Smooth muscle cell (in vitro differentiated cells): ENCODE data around the gene APBA2. TPM values are rescaled to one million over a fixed set of nuclear protein-coding genes. Genes with fewer than 3 reads are reported as not detected.

ENCODE experiments used
- DNase-seq: peaks from one replicate; lab custom pipeline; 2025; ENCODE audit not compliant: unreplicated experiment; lab: John Stamatoyannopoulos, UW
- H2AFZ ChIP-seq: fragments of 200-600 bp; sonication (generic); 2 replicates; pipeline ENCODE4 v1.6.0; 2016; ENCODE audit warnings: antibody characterized with exemption, low read depth, mild to moderate bottlenecking
- H3F3A ChIP-seq: fragments of 200-600 bp; sonication (generic); 2 replicates; pipeline ENCODE4 v1.6.0; 2017; ENCODE audit warnings: antibody characterized with exemption, low read depth
- H3K27ac ChIP-seq: fragments of 200-600 bp; sonication (generic); 2 replicates; pipeline ENCODE4 v1.5.1; 2016; ENCODE audit warnings: low read depth, mild to moderate bottlenecking
- H3K27me3 ChIP-seq: fragments of 200-600 bp; sonication (generic); 2 replicates; pipeline ENCODE4 v1.6.1; 2016; ENCODE audit warnings: low read depth, mild to moderate bottlenecking
- H3K36me3 ChIP-seq: fragments of 200-600 bp; sonication (generic); 2 replicates; pipeline ENCODE4 v1.5.1; 2016; ENCODE audit warnings: low read depth
- H3K4me1 ChIP-seq: fragments of 200-600 bp; sonication (generic); 2 replicates; pipeline ENCODE4 v1.5.1; 2016; ENCODE audit warnings: low read depth
- H3K4me2 ChIP-seq: fragments of 200-600 bp; sonication (generic); 2 replicates; pipeline ENCODE4 v1.6.0; 2016; ENCODE audit warnings: mild to moderate bottlenecking
- H3K4me3 ChIP-seq: fragments of 200-600 bp; sonication (generic); 2 replicates; pipeline ENCODE4 v1.5.1; 2016; ENCODE audit warnings: mild to moderate bottlenecking
- H3K79me2 ChIP-seq: fragments of 200-600 bp; sonication (generic); 2 replicates; pipeline ENCODE4 v1.6.0; 2016; ENCODE audit warnings: low read depth, mild to moderate bottlenecking
- H3K9ac ChIP-seq: fragments of 200-600 bp; sonication (generic); 2 replicates; pipeline ENCODE4 v1.6.0; 2016; ENCODE audit warnings: low read depth
- H3K9me3 ChIP-seq: fragments of 200-600 bp; sonication (generic); replicated peaks from 2 replicates; pipeline ENCODE4 v1.5.1; 2016; ENCODE audit warnings: low read depth
- H4K20me1 ChIP-seq: fragments of 200-600 bp; sonication (generic); 2 replicates; pipeline ENCODE4 v1.6.0; 2016; ENCODE audit warnings: low read depth
- CTCF ChIP-seq: fragments of 200-600 bp; sonication (generic); IDR thresholded peaks from 2 replicates; pipeline ENCODE4 v1.5.1; 2017; ENCODE audit warnings: borderline replicate concordance, mild to moderate bottlenecking, antibody characterized with exemption; ENCODE audit not compliant: insufficient read depth, poor library complexity, severe bottlenecking
- WGBS: methylation state at CpG from one replicate; pipeline ENCODE4 v1.1.7; 2016; ENCODE audit warnings: low lambda C conversion rate; 5-methylcytosine and 5-hydroxymethylcytosine counted together
- polyA plus RNA-seq: library from polyadenylated mRNA; unstranded; fragments of >200 nt; fragmentation: Nextera tagmentation; extraction: Ambion mirVana; gene quantifications from 2 replicates; pipeline ENCODE4 v1.2.1, GENCODE V29; 2016
- total RNA-seq: library from RNA; depleted of rRNA; stranded (reverse); fragments of >200 nt; gene quantifications from 2 replicates; pipeline ENCODE4 v1.2.3, GENCODE V29; 2014

Gene APBA2
- total and polyA plus RNA-seq, 2 experiments from 2014 or later: 10.2 to 14.9 TPM

GRCh38 chr15:29057856-29058255 lies 172.1 kb downstream of the APBA2 start:
- DNase-seq: no peak
- Histone ChIP-seq H3K4me1 (no peaks in the 10 kb centered on the region), H4K20me1 (no peaks in the 10 kb centered on the region), H3K27me3 (no peaks in the 10 kb centered on the region), H3K9me3 (no peaks in the 10 kb centered on the region), H3K79me2 (no peaks in the 10 kb centered on the region), H3F3A (no peaks in the 10 kb centered on the region), H3K4me2 (no peak overlapping the region), H2AFZ (no peak overlapping the region), H3K27ac (no peak overlapping the region), H3K9ac (no peak overlapping the region), H3K4me3 (no peak overlapping the region), H3K36me3 (no peaks in the 10 kb centered on the region)
- no peak for TF ChIP-seq CTCF
- 93% methylated on average over 8 of the region's 8 CpGs for WGBS

- 93% methylated on average over 6 of the region's 6 CpGs for WGBS
- Histone ChIP-seq H3K27ac (no peak overlapping the region), H3K4me3 (no peak overlapping the region), H3F3A (no peaks in the 10 kb centered on the region), H3K36me3 (no peaks in the 10 kb centered on the region), H3K9me3 (no peaks in the 10 kb centered on the region), H2AFZ (no peak overlapping the region), H3K9ac (no peak overlapping the region), H4K20me1 (no peaks in the 10 kb centered on the region), H3K4me1 (no peaks in the 10 kb centered on the region), H3K4me2 (no peak overlapping the region), H3K27me3 (no peaks in the 10 kb centered on the region), H3K79me2 (no peaks in the 10 kb centered on the region)
- no peak for DNase-seq
- no peak for TF ChIP-seq CTCF
Observed at GRCh38 chr15:29058903-29059539, 173.2 kb downstream of the APBA2 start.

- no peak for TF ChIP-seq CTCF
- Histone ChIP-seq H3K27ac (no peak overlapping the region), H3K9me3 (no peaks in the 10 kb centered on the region), H4K20me1 (no peaks in the 10 kb centered on the region), H3K9ac (no peak overlapping the region), H3K4me2 (no peak overlapping the region), H3K79me2 (no peaks in the 10 kb centered on the region), H3K27me3 (no peaks in the 10 kb centered on the region), H2AFZ (no peak overlapping the region), H3K4me1 (no peaks in the 10 kb centered on the region), H3K36me3 (no peaks in the 10 kb centered on the region), H3K4me3 (no peak overlapping the region), H3F3A (no peaks in the 10 kb centered on the region)
- DNase-seq: no peak
- WGBS: 93% methylated on average over 16 of the region's 16 CpGs
Observed at GRCh38 chr15:29059871-29060640, 174.3 kb downstream of the APBA2 start.

- Histone ChIP-seq H3F3A (no peaks in the 10 kb centered on the region), H3K27ac (no peak overlapping the region), H3K27me3 (no peaks in the 10 kb centered on the region), H3K9ac (no peak overlapping the region), H3K4me1 (no peaks in the 10 kb centered on the region), H4K20me1 (no peaks in the 10 kb centered on the region), H3K36me3 (no peaks in the 10 kb centered on the region), H3K9me3 (no peaks in the 10 kb centered on the region), H3K4me3 (no peak overlapping the region), H2AFZ (no peak overlapping the region), H3K79me2 (no peaks in the 10 kb centered on the region), H3K4me2 (no peak overlapping the region)
- no peak for TF ChIP-seq CTCF
- DNase-seq: no peak
- over 99% methylated on average over 6 of the region's 6 CpGs for WGBS
Observed at GRCh38 chr15:29061746-29062145, 176.0 kb downstream of the APBA2 start.
